NCI-H128 (cell line): ENCODE data around the gene TMEM233.

ENCODE experiments used
- DNase-seq: peaks from one replicate; lab custom pipeline; 2025; ENCODE audit not compliant: unreplicated experiment; lab: John Stamatoyannopoulos, UW

The TMEM233 gene

DNA sequence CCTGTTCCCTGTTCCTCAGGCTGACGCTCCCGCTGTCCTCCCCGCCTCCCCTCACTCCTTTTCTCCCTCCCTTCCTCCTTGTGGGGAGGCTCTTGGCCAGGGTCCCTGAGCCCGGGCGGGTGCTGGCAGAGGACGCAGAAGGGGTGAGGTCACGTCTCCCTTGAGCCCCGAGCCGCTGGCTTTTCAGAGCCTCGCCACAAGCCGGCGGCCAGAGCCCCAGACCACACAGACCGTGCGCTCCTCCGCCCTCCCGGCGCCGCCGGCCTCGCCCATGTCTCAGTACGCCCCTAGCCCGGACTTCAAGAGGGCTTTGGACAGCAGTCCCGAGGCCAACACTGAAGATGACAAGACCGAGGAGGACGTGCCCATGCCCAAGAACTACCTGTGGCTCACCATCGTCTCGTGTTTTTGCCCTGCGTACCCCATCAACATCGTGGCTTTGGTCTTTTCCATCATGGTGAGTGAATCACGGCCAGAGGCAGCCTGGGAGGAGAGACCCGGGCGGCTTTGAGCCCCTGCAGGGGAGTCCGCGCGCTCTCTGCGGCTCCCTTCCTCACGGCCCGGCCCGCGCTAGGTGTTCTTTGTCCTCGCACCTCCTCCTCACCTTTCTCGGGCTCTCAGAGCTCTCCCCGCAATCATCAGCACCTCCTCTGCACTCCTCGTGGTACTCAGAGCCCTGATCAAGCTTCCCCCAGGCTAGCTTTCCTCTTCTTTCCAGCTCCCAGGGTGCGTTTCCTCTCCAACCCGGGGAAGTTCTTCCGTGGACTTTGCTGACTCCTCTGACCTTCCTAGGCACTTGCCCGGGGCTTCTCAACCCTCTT is at the start of gene TMEM233:
Gene TMEM233 (plus strand): TSS at position 197 of the 821 bp plus-strand sequence. CDS start 75 bp downstream, at position 272.
- no peak for DNase-seq

- peak; percentile 64 for DNase-seq
Observed at GRCh38 chr12:119544765-119545625, 48.6 kb upstream of the TMEM233 start.

DNA sequence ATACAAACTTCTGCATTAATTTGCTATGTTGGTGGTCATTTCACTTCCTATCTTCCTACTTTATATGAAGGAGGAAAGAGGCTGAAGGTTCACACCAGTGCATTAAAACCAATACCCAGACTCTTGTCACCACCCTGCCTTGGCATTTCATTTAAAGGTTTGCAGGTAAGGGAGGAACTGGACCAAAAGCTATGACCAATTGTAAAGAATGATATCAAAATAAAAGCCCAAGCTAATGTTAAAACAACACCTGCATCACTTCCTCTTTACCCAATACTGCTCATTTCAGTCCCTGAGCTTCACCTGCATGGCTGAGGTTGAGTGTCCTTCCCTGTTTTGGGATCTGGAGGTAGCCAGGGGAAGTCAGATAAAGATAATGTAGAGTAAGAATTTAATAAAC is 47.2 kb upstream of the TMEM233 start:
- no peak for DNase-seq

GRCh38 chr12:119547001-119547400 is 46.6 kb upstream of the TMEM233 start:
- DNase-seq = no peak

DNA sequence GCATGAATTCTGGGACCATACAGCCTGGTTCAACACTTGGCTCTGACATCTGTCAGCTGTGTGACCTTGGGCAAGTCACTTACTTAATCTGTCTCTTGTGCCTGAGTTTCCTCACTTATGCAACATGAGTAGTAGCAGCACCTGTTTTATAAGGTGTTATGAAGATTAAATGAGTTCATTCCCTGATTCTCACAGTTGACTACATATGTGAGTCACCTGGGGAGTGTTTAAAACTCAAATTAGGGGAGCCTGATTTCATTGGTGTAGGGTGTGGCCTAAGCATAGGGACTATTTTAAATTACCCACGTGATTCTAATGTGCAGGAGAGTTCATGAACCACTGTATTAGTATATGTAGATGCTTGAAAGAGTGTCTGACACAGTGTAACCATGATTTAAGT is 36.7 kb upstream of the TMEM233 start:
- no peak for DNase-seq

- no peak for DNase-seq
Observed at GRCh38 chr12:119565404-119565803, 28.2 kb upstream of the TMEM233 start.

DNA sequence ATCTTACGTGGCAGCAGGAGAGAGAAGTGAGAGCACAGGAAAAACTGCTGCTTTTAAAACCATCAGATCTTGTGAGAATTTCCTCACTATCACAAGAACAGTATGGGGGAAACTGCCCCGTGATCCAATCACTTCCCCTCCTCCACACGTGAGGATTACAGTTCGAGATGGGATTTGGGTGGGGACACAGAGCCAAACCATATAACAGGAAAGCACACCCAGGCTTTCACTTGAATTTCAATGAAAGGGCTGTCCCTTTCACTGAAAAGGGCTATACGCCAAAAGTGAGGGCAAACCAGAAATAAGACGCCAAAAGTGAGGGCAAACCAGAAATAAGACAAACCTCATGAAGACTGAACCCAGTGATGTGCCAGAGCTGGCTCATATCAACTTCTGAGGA is 22.8 kb upstream of the TMEM233 start:
- no peak for DNase-seq

DNA sequence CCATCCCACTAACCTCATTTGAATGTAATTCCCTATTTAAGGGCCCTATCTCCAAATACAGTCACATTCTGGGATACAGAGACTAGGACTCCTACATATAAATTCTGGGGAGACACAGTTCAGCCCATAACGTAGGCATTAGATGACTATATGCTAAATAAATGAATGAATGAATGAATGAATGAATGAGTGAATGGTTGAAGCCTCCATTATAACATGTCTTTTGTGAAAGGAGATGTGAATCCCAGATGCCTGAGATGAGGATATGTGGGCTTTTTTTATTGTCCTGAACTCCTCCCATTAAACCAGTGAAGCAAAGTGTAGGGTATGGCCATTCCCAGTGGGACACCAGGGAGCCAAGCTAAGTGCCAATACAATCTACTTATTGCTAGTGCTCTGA is 20.5 kb upstream of the TMEM233 start:
- DNase-seq = no peak

GRCh38 chr12:119574255-119574654 is 19.3 kb upstream of the TMEM233 start:
- no peak for DNase-seq

DNA sequence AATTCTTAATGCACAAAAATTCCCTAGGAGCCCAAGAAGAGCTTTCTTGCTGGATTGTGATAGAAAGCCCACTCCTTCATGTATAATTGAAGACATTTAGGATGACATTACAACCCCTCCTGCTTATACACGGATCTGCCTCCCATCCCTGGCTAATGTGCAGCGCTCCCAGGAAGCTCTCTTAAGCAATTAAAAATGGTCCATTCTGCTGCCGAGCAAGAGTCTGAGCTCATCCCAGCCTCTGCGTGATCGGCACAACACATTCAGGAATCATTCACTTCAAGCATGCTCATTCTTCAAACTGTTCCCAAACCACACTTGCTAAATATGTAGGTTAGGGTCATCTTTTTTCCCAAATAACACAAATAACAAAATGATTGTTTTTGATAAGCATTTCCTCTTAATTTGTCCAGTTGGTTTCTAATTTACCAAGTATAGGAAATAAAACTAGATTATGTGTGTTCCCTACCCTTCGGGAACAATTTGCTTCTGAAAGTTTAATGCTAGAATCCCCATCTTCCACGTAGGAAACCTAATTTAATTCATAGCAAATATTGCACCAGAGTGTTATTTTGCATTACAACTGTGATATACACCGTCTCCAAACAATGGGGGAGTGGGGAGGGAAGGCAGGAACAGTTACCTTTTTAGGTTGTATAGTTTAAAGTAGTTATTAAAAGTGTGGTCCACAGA is 17.3 kb upstream of the TMEM233 start:
- DNase-seq = no peak

GRCh38 chr12:119576915-119577314 is 16.7 kb upstream of the TMEM233 start:
- no peak for DNase-seq

- DNase-seq = no peak
Observed at GRCh38 chr12:119578112-119578511, 15.5 kb upstream of the TMEM233 start.

DNA sequence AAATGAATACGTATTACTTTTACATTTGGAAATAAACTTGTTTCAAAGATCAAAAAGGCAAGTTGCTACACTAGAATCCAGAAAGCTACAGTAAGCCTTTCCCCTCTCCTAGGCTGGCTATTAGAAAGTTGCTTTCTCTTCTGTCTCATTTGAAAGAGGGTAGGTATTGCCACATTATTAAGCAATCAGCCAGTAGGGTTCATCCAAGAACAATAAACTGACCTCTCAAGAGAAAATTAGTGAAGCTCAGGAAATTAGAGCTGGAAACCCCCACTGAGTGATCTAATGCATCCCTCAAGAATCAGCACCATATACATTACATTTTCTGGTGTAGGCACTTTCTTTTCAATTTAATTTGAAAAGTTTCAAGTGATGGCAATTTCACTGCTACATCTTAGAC is 4.5 kb upstream of the TMEM233 start:
- no peak for DNase-seq

DNA sequence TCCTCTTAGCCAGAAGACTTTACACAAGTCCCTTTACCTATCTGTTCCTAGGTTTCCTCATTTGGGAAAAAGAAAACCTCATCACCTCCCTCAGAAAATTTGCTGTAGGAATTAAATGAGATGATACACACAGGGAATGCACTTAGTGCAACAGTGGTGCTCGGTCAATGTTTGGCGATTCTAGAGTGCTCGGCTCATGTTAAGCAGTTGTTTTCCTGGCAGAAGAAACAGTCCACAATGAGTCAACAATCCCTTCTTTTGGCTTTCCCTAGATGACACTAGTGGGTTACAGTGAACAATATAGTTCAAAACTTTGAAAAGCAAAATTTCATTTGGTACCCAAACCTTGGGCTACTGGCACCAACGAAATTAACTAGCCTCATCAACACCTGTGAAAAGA is 3.9 kb upstream of the TMEM233 start:
- DNase-seq = no peak

- DNase-seq = no peak
Observed at GRCh38 chr12:119592232-119592631, 1.3 kb upstream of the TMEM233 start.

- no peak for DNase-seq
Observed at GRCh38 chr12:119594399-119594730, 791 bp downstream of the TMEM233 start.

DNA sequence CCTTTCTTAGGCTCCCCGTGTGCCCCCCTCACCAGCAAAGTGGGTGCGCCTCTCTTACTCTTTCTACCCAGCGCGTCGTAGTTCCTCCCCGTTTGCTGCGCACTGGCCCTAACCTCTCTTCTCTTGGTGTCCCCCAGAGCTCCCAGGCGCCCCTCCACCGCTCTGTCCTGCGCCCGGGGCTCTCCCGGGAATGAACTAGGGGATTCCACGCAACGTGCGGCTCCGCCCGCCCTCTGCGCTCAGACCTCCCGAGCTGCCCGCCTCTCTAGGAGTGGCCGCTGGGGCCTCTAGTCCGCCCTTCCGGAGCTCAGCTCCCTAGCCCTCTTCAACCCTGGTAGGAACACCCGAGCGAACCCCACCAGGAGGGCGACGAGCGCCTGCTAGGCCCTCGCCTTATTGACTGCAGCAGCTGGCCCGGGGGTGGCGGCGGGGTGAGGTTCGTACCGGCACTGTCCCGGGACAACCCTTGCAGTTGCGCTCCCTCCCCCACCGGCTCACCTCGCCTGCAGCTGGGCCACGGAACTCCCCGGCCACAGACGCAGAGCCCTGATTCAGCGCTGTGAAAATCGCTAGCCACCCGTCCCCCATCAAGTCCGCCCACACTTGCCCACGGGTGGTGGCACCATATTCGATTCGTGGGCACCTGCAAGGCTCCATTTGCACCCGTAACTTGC is 1.3 kb downstream of the TMEM233 start:
- DNase-seq = no peak

DNA sequence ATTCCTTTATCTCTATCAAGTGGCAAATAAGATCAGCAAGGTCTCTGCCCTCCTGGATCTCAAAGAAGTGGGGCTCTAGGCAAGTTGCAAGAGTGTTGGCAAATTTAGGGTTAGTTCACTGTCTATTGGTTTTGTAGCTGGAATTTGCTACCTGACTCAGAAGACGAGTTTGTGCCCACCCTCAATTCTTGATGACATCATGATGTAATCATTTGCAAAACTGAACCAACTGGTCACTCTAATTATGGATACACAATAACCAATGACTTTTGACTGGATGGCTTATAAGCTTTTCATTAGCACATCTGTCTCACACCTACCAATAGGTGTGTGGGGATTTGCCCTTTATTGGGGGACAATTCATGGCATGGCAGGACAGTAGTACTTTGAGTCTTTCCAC is 4.6 kb downstream of the TMEM233 start:
- DNase-seq = no peak

GRCh38 chr12:119601877-119602733 is 8.5 kb downstream of the TMEM233 start:
- DNase-seq = no peak

DNA sequence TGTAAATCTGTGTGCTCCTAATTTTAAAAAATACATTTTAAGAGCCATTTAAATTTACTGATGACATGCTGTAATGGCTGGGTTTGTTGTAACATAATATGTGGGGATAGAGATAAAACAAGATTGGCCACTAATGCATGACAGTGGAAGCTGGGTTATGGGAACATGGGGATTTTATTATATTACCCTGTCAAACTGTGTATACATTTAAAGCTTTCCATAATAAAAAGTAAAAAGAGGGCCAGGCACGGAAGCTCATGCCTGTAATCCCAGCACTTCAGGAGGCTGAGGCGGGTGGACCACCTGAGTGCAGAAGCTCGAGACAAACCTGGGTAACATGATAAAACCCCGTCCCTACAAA is 9.1 kb downstream of the TMEM233 start:
- no peak for DNase-seq
